Body of pancreas (tissue), 4 donors: Measurements from ENCODE around the gene KIF17. TPM values are rescaled to one million over a fixed set of nuclear protein-coding genes. Genes with fewer than 3 reads are reported as not detected.
A peak's percentile ranks its signal among the peaks of the same experiment; 100 is the strongest.

Source experiments
- ATAC-seq: fragments of 150-250 bp; one replicate; pipeline ENCODE4 v1.9.1; 2016
- DNase-seq, 4 donors: peaks; one replicate each; pipeline ENCODE4 v3.0.0-alpha.2; 2019
- H3K27ac ChIP-seq, 4 donors: fragments of 200-600 bp; sonication (generic); 1 replicate in 3 of 4; 2 replicates in 1 of 4; pipeline versions ENCODE4 v1.5.1 to v1.6.1; 2016 to 2019; ENCODE audit warnings: mild to moderate bottlenecking in 1 of 4, mixed read lengths in 1 of 4, moderate library complexity in 1 of 4
- H3K27me3 ChIP-seq, 2 donors: fragments of 200-600 bp; sonication (generic); one replicate each; pipeline ENCODE4 v1.6.0; 2016; ENCODE audit warnings: mild to moderate bottlenecking in 1 of 2
- H3K36me3 ChIP-seq, 2 donors: fragments of 200-600 bp; sonication (generic); replicated peaks in 1 of 2; 2 replicates each; pipeline ENCODE4 v1.5.1; 2016; ENCODE audit warnings: low read depth in 2 of 2; ENCODE audit not compliant: insufficient read depth in 1 of 2
- H3K4me1 ChIP-seq: fragments of 200-600 bp; sonication (generic); one replicate; pipeline ENCODE4 v1.6.0; 2016
- H3K4me3 ChIP-seq, 2 donors: fragments of 200-600 bp; sonication (generic); 1 replicate in 1 of 2; 2 replicates in 1 of 2; pipeline ENCODE4 v1.5.1; 2016 to 2019
- H3K9me3 ChIP-seq, 3 donors: fragments of 200-600 bp; sonication (generic); 1 replicate in 2 of 3; 2 replicates in 1 of 3; pipeline ENCODE4 v1.5.1; 2016
- CTCF ChIP-seq, 7 experiments: fragments of 450-650 bp in 4 of 7; fragments of 200-600 bp in 3 of 7; sonication (generic) in 3 of 7; IDR thresholded peaks; one replicate each; pipeline ENCODE4 v1.5.1; 2016 to 2019; ENCODE audit warnings: antibody characterized with exemption in 7 of 7
- POLR2A ChIP-seq, 3 donors: fragments of 450-650 bp; IDR thresholded peaks; one replicate each; pipeline ENCODE4 v1.6.1; 2016; ENCODE audit warnings: antibody characterized with exemption in 3 of 3, mild to moderate bottlenecking in 2 of 3
- WGBS, 2 donors: methylation state at CpG; one replicate each; pipeline ENCODE4 v1.1.5; 2017; 5-methylcytosine and 5-hydroxymethylcytosine counted together
- intact Hi-C: fragments of 100-400 bp; cut with DNase I; formaldehyde crosslinking; loops from one replicate; pipeline ENCODE4 v1.15.1; 2023
- total RNA-seq, 2 donors: library from RNA; depleted of rRNA; stranded (reverse); fragments of >200 nt; gene quantifications; one replicate each; pipeline ENCODE4 v1.1.0, GENCODE V29; 2016

Gene KIF17
- total RNA-seq, 2 donors from 2014 or later: 1.8 TPM; not detected in 1

DNA sequence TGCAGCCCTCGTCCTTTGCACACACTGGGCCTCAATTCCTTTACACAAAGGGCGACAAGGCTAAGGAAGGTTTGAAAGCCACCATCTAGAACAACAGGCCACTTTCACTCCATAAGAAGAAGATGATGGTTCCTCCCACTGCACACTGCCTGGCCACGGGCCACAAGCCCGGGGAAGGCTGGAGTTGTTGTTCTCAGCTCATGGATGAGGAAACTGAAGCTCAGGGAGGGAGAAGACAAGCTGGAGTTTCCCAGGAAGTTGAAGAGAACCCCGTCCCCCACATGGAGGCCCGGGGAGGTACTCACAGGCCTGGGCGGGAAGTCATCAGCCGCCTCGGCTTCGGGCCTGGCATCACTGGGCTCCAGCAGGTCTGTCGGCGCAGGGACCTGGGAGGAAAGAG is 32.1 kb downstream of the KIF17 start:
- H3K4me1 ChIP-seq: no peaks in the 10 kb centered on the region
- no peak overlapping the region for H3K4me3 ChIP-seq
- no peaks in the 10 kb centered on the region for H3K27me3 ChIP-seq
- H3K27ac ChIP-seq: peak overlapping the region in 2 of 4 donors; percentile 49 to 50
- ATAC-seq (no peak), DNase-seq (no peak)
- intact Hi-C loops: loop anchor here (5.0 kb wide), 1 partner anchor 502 kb away; no protein-coding TSS in a partner anchor
- TF ChIP-seq CTCF (IDR thresholded peaks at IDR 0.05) (no peak), POLR2A (IDR thresholded peaks at IDR 0.05) (no peak)
- no peaks in the 10 kb centered on the region for H3K36me3 ChIP-seq
- H3K9me3 ChIP-seq: no peaks in the 10 kb centered on the region
- 80 to 81% methylated on average over 5 to 12 of the region's 12 CpGs for WGBS, 2 donors

DNA sequence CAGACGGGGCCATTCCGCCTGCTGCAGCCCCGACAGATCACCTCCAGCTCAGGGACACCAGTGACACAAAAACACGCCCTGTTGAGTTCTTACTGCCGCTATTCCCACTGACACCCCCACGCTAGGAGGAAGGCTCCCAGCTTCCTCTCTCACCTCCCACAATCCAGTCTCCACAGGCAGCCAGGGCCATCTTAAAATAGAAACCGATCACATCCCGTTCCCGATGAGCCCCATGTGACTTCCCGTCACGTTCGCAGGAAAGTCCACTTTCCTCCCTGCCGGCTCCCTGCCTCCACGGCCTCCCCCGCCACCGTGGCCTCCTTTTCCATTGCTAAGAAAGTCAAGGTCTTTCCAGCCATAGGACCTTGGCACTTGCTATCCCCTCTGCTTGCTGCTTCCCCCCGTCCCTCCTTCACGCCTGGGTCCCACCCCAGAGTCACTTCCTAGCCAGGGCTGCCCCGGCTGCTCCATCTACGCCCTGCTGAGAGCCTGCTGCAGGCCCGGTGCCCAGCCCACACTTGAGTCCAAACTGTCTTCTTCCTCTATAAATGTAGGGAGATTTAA is 32.6 kb downstream of the KIF17 start:
- H3K4me1 ChIP-seq: peaks cover 2% of the 10 kb centered on the region
- TF ChIP-seq POLR2A (IDR thresholded peaks at IDR 0.05) (peak in 1 of 3 donors; percentile 13), CTCF (IDR thresholded peaks at IDR 0.05) (no peak)
- no peaks in the 10 kb centered on the region for H3K36me3 ChIP-seq
- no peak overlapping the region for H3K4me3 ChIP-seq
- peak overlapping the region in 2 of 4 donors; percentile 49 to 50 for H3K27ac ChIP-seq
- intact Hi-C loops: loop anchor here (5.0 kb wide), 1 partner anchor 502 kb away; no protein-coding TSS in a partner anchor
- no peaks in the 10 kb centered on the region for H3K9me3 ChIP-seq
- WGBS, 2 donors: 78 to 87% methylated on average over 15 to 20 of the region's 21 CpGs
- no peaks in the 10 kb centered on the region for H3K27me3 ChIP-seq
- ATAC-seq (peak; percentile 45), DNase-seq (peak in 1 of 4 donors; percentile 8)

DNA sequence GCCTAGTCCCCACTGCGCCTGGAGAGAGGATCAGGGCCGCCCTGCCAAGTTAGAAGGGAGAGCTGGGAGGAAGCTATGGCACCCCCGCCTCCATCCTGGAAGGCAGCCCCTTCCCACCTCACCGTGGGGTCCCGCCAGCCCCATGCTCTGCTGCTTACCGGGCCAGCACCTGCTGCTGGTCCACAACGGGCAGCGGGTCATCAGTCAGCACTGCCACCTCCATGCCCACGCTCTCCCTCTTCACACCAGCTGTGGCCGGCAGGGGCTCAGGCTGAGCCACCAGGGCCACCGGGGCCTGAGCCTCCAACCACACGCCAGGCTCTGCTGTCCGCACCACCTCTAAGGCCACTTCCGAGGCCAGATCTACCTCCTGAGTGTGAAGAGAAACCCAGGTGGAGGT is 33.2 kb downstream of the KIF17 start:
- peaks cover 7% of the 10 kb centered on the region for H3K4me1 ChIP-seq
- no peaks in the 10 kb centered on the region for H3K36me3 ChIP-seq
- 79 to 92% methylated on average over 2 to 8 of the region's 14 CpGs for WGBS, 2 donors
- intact Hi-C loops: loop anchor here (5.0 kb wide), 1 partner anchor 503 kb away; no protein-coding TSS in a partner anchor
- no peaks in the 10 kb centered on the region for H3K27me3 ChIP-seq
- DNase-seq (no peak), ATAC-seq (no peak)
- peak overlapping the region in 2 of 4 donors; percentile 32 to 49 for H3K27ac ChIP-seq
- H3K9me3 ChIP-seq: no peaks in the 10 kb centered on the region
- no peak overlapping the region for H3K4me3 ChIP-seq
- TF ChIP-seq CTCF (IDR thresholded peaks at IDR 0.05) (no peak), POLR2A (IDR thresholded peaks at IDR 0.05) (no peak)

DNA sequence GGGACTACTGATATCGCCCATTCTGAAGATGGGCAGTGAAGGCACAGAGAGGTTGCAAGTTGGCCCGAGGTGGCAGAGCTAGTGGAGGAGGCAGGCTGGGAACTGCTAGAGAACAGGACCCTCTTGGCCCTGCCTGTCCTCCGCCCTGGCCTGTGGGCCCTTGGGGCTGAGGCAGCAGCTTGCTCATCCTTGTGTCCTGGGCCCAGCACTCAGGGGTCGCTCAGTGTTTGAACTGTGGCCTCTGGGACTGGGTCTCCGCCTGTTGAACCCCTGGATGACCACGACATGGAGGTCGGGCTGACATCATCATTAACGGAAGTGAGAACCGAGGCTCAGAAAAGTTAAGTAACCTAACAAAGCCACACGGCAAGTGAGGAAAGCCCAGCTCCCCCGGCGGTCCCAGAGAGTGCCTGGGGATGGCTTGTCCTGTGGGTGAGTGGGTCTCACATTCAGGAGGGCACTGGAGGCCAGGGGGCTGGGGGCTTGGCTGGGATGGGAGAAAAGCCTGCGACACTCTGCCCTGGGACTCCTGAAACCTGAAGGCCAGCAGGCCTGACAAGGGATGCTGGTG is 33.7 kb downstream of the KIF17 start:
- intact Hi-C loops: no loop called here
- H3K4me3 ChIP-seq: no peak overlapping the region
- WGBS, 2 donors: 76 to 80% methylated on average over 2 to 13 of the region's 13 CpGs

More for the DNA sequence above, 33.7 kb downstream of the KIF17 start:
- TF ChIP-seq CTCF (IDR thresholded peaks at IDR 0.05) (no peak), POLR2A (IDR thresholded peaks at IDR 0.05) (no peak)
- Histone ChIP-seq H3K27ac (peak overlapping the region in 2 of 4 donors; percentile 32 to 49), H3K4me1 (peaks cover 7% of the 10 kb centered on the region), H3K9me3 (no peaks in the 10 kb centered on the region), H3K27me3 (no peaks in the 10 kb centered on the region), H3K36me3 (no peaks in the 10 kb centered on the region)
- DNase-seq (no peak), ATAC-seq (no peak)
